Epithelial cell of proximal tubule (primary cell): ENCODE results near the gene UTRN. TPM values are rescaled to one million over a fixed set of nuclear protein-coding genes. Genes with fewer than 3 reads are reported as not detected.

Experiments used
- DNase-seq: peaks from one replicate; pipeline ENCODE4 v3.0.0-alpha.2; 2011; ENCODE audit warnings: low read depth
- H3K4me3 ChIP-seq: 2 replicates; pipeline ENCODE4 v1.5.1; 2011; ENCODE audit warnings: low read depth, mild to moderate bottlenecking, low read length
- CTCF ChIP-seq: conservative IDR thresholded peaks from 2 replicates; pipeline ENCODE4 v1.5.1; 2012; ENCODE audit warnings: low read depth, mild to moderate bottlenecking, low read length
- total RNA-seq: library from RNA; depleted of rRNA; stranded (reverse); fragments of >200 nt; gene quantifications from 2 replicates; pipeline ENCODE4 v1.2.3, GENCODE V29; 2015

Gene UTRN
- total RNA-seq, 1 donor from 2014 or later, result 34.4 TPM

DNA sequence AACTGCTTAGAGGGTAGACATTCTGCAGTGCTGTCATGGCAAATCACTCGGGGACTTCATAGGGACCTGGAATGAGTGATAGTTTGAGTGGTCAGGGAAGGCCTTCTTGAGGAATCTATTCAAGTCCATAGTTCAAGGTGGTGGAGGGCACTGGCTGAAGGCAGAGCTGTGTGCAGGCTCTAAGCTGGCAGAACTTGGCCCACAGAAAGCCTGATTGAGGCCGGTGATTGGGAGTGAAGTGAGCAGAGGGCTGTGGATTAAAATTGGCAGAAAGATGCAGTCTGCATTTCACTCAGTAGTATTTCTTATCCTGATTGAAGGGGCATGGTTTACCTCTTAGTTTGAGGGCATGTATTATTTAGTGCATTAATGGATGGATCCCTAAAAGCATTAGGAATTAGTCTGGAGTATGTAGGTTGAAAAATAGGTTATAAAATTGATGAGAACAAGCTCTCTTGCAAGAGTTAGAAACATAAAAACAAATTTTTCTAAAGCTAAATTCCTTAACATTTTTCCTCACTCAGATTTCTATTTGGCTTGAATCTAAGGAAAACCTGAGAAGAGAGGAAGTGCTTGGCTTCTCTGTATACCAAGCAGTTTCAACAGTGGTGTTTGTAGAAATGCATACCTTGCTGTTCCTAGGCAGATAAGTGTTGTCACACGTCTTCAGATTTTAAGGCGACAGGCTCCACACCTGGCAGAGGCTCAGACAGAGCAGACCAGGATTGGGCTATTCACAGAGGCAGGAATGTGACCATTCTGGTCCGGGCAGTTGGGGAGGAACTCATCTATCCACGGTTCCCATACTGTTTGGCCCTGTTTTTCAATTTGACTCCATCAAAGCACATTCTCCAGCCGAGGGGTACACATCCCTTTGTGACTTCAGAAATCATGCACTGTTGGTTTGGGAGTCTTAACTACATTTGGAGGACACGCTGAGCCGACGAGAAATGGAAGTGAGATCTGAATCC lies 45.2 kb downstream of the UTRN start:
- no peak overlapping the region for H3K4me3 ChIP-seq
- DNase-seq, result no peak
- no peak for TF ChIP-seq CTCF

GRCh38 chr6:144331491-144331969 lies 46.4 kb downstream of the UTRN start:
- DNase-seq, result no peak
- no peak overlapping the region for H3K4me3 ChIP-seq
- no peak for TF ChIP-seq CTCF

DNA sequence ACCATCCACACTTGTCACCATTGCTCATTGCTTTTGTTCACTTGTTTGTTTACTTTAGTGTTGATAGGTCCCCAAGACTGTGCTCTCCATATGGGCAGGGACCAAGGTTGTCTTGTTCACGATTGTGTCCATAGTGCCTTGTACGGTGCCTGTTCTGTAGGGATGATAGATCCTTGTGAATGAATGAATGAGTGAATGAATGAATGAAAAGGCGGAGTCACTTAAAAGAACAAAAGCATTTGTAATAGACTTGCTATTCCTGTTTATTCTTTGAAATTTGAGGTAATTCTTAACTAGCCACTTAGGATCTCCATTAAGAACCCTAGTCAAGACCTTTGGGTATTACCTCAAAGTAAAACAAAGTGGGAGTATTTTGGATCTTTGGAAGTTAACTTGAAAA lies 47.0 kb downstream of the UTRN start:
- no peak for TF ChIP-seq CTCF

GRCh38 chr6:144334150-144334708 lies 49.1 kb downstream of the UTRN start:
- TF ChIP-seq CTCF, result no peak

More for the DNA sequence above, 47.0 kb downstream of the UTRN start:
- H3K4me3 ChIP-seq, result no peak overlapping the region
- DNase-seq, result no peak

More at GRCh38 chr6:144334150-144334708, 49.1 kb downstream of the UTRN start:
- no peak overlapping the region for H3K4me3 ChIP-seq
- no peak for DNase-seq

Other genes with a start within 250 kb of the UTRN start
- 200 and 280 TPM in 2 replicates for gene SF3B5, start 189.8 kb upstream of the UTRN start, total RNA-seq
- gene STX11, start 134.8 kb upstream of the UTRN start, total RNA-seq, result 0.22 and 0.52 TPM in 2 replicates